ENCODE data around the gene MAP3K12.

MAP3K12 gene

GRCh38 chr12:53506881-53507602 is 7.8 kb upstream of the MAP3K12 start, which contains the start of gene NPFF:
Gene NPFF, minus strand, starts transcription at chr12:53507484. Its CDS starts 10 bp downstream, at chr12:53507474.
- DNase-seq, result no peak

GRCh38 chr12:53506450-53506785 is 7.2 kb upstream of the MAP3K12 start:
- no peak for DNase-seq

DNA sequence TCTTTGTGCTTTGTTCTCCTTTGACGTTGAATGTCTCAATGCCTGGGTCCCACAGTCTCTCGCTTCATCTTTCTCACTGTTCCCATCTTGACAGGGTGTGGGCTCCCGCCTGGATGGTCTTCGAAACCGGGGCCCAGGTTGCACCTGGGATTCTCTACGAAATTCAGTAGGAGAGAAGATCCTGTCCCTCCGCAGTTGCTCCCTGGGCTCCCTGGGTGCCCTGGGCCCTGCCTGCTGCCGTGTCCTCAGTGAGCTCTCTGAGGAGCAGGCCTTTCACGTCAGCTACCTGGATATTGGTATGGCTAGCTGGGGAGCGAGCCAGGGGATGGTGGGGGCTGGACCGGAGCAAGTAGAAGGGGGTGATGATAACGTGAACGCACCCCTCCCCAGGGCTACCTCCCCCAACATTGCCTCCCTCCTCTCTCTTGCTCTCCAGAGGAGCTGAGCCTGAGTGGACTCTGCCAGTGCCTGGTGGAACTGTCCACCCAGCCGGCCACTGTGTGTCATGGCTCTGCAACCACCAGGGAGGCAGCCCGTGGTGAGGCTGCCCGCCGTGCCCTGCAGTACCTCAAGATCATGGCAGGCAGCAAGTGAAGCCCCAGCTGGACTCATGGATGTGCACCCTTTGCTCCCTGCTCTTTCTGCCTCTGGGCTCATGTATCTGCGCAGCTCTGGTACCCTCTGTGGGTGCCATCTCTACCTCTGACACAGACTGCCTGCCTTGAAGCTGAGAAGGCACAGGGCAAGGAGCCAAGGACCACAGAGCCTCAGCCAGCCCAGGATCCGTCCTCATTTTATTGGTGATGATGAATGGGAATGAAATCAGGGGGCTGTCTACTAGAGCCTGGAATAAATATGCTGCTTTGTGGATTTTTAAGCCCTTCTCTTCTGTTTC is 6.5 kb upstream of the MAP3K12 start:
- DNase-seq, result no peak

GRCh38 chr12:53505086-53505485 is 5.8 kb upstream of the MAP3K12 start:
- DNase-seq, result no peak

DNA sequence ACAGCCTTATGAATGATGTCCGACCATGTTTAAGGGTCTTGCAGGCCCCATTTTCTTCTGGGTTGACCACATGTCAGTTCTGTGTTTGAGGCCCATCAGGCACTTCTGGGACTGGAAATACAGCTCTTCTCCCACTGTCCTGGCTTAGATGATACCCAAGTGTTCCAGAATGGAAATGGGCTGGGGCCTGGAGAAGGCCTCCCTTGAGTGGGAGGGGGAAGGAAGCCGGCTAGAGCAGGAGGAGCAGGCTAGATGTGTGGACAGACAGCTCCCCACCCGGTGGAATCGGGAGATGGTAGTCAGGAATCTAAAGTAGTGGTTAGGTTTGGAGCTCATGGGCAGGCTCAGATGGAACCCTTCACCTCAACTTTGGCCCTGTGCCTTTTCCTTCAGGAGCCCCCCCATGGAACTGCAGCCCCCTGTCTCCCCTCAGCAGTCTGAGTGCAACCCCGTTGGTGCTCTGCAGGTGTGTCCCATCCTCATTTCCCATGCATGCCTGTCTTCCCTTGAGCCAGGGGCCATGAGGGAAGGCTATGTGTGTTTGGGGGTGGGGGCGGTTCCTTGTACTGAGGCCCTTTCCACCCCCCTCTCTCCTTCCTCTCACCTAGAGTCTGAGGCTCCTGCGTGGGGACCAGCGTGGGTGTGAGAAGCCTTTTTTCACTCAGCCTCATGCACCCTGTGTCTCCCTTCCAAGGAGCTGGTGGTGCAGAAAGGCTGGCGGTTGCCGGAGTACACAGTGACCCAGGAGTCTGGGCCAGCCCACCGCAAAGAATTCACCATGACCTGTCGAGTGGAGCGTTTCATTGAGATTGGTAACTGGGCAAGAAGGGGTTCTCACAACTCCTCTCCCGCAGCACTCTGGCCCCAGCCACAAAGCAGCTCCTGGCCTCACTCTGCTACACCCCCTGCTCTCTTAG is 5.0 kb upstream of the MAP3K12 start:
- no peak for DNase-seq

- no peak for DNase-seq
These were observed 3.9 kb upstream of the MAP3K12 start for GRCh38 chr12:53502983-53503728.

- no peak for DNase-seq
These were observed 3.1 kb upstream of the MAP3K12 start for GRCh38 chr12:53502331-53502730.

DNA sequence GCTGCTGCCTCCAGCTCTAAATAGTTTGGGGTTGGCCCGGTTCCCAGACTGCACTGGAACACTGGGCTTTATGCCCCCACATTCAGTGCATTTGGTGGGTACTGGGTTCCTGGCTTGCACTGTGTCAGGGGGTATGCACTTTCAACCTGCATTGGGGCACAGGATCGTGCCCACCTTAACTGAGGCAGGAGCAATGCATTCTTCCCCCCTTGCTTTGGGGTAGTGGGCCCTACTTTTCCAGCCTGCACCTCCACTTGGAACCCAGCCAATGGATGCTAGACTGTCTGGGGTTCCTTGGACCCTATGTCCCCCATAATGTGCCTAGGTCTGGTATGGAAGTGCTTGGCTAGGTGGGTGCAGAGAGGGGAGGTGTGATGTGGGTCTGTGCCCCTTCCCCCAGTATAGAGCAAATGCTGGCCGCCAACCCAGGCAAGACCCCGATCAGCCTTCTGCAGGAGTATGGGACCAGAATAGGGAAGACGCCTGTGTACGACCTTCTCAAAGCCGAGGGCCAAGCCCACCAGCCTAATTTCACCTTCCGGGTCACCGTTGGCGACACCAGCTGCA is 2.4 kb upstream of the MAP3K12 start:
- DNase-seq, result no peak

GRCh38 chr12:53500776-53501614 is 1.7 kb upstream of the MAP3K12 start, which contains the start of gene TARBP2:
Gene TARBP2, plus strand, starts transcription at chr12:53501283. Its CDS starts 126 bp downstream, at chr12:53501409.
- peak; percentile 98 for DNase-seq

DNA sequence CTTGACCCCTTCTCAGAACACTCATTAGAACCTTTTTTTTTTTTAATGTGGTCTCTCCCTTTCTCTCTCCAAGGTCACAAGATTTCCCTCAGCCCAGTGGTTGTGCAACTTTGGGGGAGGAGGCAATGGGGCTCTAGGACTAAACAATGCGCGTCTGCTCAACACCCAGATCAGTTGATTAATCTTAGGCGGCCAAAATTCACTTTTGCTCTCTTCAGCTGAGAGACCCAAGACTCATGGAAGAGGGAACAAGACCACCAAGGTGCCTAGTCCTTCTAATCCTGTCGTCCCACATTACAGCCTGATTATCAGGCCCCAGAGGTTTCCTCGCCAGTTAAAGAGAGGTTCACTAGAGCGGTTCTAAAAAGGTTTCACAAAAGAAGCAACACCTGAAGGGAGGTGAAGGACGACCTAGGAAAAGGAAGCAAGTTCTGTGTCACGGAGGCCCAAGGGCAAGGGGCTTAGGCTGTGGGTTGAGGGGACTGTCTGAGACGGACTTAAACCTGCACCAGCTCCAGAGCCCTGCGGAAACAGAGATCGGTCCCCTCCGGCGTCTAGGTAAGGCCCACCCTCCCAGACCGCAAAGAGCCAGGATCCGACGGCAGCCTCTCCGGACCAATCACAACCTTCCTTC is 1.0 kb upstream of the MAP3K12 start:
- DNase-seq, result peak; percentile 56

GRCh38 chr12:53498235-53498630 is 1.0 kb downstream of the MAP3K12 start:
- no peak for DNase-seq

GRCh38 chr12:53497461-53497860 is 1.8 kb downstream of the MAP3K12 start:
- DNase-seq, result no peak

DNA sequence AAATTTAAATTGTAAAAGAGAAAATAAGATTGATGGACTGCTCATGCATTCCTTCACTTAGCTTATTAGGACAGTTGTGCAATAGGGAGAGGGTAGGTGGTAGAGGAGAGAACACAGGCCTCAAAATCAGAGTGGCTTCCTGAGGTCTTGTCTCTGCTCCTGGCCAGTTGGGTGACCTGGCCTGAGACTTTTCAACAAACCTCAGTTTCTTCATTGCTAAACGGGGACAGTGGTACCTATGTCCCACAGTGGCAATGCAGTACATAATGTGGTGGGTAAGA is 2.6 kb downstream of the MAP3K12 start:
- DNase-seq, result no peak

DNA sequence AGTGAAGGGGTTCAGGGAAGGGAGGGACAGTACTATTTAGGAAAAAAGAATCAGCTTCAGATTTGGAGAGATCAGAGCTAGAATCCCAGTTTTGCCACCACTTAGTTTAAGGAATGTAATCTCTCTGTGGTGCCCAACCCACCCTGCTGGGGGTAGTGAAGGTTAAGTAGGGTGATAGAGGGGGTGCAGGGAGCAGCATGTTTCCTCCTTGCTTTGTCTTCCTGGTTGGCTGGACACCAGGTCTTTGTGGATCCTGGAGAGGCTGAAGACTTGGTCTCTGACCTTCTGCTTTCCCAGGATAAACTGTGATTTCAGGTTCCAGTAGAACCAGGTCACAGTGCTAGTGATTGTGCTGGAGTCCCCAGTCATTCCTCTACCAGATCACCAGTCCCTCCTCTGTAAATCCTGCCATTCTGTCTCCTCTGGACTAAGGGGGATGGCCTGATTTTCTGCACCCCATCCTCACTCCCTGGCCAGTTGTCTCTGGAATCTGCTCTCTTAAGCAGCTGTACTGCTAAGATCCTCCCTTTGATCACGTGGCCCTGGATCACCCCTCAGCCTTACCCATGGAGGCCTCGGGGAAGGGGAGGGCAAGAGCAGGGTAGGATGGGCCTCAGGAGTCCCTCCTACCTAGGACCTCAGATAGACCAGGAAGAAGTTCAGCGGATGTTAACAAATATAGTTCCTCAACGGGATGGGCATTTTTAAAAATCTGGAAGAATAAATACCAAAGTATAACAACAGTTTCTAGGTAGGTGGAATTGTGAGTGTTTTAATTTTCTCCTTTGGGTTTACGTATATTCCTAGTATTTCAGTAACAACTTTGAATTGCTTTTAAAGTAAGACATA is 3.1 kb downstream of the MAP3K12 start:
- DNase-seq, result peak; percentile 43

GRCh38 chr12:53493610-53494391 is 5.5 kb downstream of the MAP3K12 start:
- DNase-seq, result peak; percentile 54

- peak; percentile 79 for DNase-seq
These were observed 6.2 kb downstream of the MAP3K12 start for GRCh38 chr12:53492830-53493609.

- DNase-seq, result no peak
These were observed 7.1 kb downstream of the MAP3K12 start for GRCh38 chr12:53492188-53492587.

Measured in NCI-H510A treated with DMSO at 0.1 percent for 48 hours (cell line).